NCI-H2196 (cell line): ENCODE data around the gene MASP2.
"Not testable (repeated sequence)": the region's sequence is repeated elsewhere in the genome, so short reads cannot be mapped to it uniquely, and the experiment has no call there.

ENCODE experiments used
- DNase-seq: peaks from one replicate; lab custom pipeline; 2025; ENCODE audit not compliant: unreplicated experiment; lab: John Stamatoyannopoulos, UW

The MASP2 gene

DNA sequence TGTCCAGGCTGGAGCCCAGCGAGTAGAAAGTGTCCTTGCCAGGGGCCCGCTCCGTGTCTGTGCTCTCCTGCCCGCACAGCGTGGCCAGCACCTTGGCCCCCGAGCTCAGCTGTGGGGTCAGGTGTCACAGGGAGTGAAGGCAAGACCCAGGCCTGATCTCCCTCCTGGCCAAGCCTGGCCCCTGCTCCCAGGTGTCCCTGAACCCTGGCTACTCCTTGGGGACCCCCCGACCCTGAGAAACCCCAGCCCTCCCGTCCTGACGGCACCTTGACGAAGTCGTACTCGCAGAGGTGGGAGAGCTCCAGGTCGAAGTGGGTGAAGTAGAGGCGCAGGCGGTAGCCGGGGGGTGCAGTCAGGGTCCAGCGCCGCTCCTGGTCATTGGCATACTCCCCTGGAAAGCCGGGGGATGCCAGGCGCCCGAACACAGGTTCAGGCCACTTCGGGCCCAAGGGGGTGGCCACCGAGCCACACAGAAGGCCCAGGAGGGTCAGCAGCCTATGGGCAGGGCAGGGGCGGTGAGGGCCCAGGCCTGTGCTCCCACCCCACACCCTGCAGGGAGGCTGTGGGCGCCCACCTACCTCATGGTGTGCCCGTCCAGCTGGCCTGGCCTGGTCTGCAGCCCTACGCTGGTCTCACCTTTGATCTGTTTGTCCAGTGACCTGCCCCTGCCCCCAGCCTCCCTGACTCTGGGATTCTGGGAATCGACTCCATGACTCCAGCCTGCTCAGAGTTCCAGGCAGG is at the start of gene MASP2:
Gene MASP2 (minus strand): TSS at position 615 of the 741 bp plus-strand sequence. CDS start 32 bp downstream, at position 583.
- no peak for DNase-seq

DNA sequence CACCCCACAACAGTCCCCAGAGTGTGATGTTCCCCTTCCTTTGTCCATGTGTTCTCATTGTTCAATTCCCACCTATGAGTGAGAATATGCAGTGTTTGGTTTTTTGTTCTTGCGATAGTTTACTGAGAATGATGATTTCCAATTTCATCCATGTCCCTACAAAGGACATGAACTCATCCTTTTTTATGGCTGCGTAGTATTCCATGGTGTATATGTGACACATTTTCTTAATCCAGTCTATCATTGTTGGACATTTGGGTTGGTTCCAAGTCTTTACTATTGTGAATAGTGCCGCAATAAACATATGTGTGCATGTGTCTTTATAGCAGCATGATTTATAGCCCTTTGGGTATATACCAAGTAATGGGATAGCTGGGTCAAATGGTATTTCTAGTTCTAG is 36.7 kb upstream of the MASP2 start:
- DNase-seq: not testable (repeated sequence)

DNA sequence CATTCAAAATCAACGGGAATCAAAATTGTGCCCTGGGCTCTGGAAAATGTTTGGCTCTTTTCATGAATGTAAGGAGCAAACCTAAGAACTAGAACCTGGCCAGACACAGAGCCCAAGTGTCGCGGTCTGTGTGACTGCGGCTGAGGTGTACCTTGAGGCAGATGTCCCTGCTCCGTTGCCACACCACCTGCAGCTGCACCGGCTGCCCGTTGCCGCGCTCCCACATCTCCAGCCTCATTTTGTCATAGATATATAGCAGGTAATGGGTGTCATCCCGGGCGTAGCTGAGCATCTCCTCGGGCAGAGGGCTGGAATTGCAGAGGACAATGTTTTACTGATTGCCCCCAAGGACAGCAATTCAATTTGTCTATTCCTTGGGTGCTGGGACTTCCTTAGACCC is 33.9 kb upstream of the MASP2 start:
- no peak for DNase-seq

DNA sequence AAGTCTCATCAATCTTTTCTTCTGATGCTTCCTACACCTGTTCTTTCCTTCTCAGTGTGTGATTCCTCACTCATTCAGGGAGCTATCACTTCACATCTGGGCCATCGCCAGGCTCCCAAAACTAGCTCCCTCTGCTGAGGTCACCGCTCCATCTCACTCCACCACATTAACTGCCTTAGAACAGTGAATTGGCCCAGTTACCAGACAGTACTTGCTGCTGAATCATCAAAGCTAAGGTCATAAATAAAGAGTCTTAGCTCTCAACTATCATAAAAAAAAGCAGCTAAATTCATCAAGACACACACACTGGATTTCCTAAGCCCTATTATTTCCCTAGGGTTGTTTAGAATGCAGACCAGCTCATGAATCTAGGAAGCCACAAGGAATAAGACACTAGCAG is 31.6 kb upstream of the MASP2 start:
- DNase-seq: no peak

DNA sequence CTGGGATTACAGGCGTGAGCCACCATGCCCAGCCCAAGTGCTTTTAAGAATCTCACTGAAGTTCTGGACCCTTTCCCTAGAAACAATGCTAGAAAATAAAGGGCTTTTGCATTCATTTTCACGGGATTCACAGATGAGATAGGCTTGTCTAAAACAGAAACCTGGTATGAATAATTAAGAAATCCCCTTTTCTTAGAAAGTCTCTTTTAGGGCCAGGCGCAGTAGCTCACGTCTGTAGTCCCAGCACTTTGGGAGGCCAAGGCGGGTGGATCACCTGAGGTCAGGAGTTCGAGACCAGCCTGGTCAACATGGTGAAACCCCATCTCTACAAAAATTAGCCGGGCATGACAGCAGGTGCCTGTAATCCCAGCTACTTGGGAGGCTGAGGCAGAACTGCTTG is 26.4 kb upstream of the MASP2 start:
- not testable (repeated sequence) for DNase-seq

DNA sequence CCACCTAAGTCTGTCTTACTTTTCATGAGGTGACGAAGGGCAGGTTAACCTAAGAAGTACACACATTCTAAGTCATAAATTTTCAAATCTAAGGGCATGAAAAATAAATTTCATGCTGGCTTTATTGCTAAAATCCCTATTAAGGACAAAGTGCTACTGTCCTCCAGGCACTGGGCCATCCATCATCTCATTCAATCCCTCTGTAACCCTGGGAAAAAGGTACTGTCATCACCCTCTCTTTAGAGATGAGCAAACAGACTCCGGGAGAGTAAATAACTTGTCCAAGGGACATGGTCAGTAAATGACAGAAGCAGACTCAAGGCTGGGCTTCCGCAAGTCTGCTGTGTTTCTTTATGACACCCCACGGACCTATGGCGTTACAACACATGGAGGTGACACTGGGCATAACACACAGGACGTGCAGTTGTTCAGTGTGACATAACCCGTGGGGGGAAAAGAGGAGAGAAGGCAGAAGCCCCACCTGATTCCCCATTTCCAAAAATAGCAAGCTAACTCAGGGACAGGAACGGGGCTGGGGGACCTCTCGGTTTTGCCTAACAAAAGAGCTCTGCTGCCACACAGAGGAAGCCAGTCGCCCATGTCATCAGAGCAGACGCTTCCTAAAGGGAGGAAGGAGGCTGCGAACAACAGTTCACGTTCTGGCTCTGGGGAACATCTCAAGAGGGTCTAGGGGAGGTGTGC is 25.3 kb upstream of the MASP2 start:
- peak; percentile 23 for DNase-seq

DNA sequence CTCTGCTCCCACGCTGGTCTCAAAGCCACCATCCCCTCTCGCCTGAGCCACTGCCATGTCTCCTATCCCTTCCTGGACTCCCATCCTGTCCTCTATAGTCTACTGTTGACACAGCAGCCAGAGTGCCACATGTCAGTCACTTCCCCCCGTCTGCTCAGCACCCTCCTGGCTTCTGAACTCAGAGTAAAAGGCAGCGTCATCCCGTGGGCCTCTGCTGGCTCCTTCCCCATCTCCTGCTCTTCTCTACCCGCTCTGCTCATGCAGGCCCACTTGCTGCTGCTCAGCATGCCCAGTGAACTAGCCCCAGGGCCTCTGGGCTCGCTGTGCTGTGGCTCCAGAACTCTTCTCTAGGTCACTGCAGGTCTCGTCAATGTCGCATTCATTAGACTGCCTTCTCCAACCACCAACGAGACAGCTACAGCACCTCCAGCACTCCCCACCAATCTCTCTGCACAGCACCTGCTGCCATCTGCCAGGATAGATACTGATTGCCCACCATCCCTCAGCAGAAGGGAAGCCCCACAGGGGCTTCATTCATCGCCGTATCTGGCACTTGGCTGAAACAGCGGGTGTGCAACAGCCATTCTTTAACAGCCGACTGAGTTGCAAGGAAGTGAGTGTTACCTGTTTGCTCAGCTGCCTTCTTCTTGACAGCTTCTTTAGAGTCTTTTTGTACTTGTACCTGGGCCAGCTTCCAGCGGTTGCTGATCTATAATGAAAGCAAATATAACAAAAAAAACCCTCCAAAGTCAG is 24.6 kb upstream of the MASP2 start:
- peak; percentile 38 for DNase-seq

DNA sequence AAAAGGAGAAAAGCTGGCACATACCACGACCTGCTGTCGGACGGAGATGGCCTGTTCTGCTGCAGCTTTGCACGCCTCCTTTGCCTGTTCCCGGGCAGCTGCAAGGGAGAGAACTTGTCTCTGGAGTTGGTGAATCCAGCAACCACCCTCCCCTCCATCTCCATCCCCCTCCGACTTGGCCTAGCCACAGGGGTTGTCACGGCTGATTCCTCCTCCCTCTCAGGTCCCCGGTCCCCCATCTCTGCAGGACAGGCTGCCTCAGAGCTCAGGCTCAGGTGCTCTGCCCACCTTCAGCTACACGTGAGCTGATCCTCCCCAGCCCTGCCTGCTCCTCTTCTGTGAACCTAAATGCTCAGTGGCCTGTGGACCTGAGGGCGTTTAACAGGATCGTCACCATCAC is 23.8 kb upstream of the MASP2 start:
- DNase-seq: no peak

DNA sequence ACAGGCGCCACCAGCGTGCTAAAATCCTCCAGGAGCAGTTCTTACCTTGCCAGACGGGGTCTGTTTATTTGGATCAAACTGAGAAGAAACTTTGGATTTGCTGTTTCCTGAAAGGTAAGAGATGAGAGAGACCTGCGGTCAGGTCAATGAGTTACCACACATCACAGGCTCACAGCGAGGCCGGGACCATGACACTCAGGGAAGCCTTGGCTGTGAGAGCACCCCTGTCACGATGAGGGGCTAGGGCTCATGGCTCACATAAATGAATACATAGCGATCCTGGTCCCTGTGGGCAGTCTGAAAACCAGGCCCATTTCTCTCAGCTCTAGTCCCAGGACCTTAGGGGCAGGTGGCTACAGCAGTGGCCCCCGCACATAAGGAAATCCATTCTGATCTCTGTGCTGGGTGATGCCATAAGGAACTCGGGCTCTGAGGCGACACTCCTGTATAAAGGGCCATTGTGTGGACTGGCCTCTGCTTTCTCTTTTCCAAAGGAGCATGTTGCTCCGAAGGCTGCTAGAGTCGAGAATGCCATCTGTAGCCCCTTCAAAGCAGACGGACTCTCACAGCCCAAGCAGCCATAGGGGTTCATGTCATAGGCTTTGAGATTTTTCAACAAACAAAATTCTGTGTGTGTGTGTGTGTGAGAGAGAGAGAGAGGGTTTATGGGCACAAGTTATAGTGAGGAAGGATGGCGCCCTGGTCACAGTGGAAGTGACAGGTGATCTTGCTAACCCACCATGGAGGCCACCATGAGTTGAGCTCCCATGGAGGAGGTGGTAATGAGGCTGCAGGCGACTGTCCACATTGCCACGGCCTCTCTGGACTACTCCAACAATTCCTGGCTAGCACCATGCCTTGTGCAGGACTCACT is 21.8 kb upstream of the MASP2 start:
- no peak for DNase-seq

DNA sequence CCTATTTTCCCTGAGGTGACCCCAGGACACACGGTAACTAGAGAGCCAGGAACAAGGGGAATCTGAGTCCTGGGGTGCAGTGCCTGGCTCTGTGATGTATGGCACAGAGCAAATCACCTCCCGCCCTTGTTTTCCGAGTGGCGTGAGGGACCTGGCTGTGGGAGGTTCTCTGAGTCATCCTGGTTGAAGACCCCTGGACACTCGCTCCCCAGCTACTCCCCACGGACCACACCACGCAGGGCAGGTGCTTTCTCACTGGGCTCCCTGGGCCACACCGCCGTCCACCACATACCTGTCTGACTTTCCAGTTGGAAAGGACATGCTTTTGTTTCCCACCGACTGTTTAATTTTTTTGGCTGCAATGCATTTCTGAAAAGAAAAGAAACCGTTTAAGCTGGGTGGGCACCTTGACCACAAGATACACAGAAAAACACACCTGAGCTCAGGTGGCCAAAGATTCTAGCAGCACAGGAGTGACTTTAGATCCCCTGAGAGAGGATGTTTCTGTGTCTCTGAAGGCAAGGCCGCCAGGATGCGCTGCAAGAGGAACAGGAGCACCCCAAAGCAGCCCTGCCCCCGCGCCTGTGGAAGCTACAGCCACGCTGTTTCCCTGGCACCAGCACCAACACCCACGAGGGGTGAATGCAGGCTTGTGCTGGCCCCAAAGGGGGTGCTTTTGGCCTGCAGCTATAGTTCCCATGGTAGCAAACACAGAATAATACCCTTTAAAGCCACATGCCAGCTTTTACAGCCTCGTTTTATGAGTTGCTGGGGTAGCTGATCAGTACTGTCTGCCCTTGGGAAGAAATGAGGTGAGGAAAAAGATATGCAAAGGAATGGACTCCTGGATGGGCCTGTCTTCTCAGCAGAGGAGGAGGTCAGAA is 20.9 kb upstream of the MASP2 start:
- DNase-seq: no peak

DNA sequence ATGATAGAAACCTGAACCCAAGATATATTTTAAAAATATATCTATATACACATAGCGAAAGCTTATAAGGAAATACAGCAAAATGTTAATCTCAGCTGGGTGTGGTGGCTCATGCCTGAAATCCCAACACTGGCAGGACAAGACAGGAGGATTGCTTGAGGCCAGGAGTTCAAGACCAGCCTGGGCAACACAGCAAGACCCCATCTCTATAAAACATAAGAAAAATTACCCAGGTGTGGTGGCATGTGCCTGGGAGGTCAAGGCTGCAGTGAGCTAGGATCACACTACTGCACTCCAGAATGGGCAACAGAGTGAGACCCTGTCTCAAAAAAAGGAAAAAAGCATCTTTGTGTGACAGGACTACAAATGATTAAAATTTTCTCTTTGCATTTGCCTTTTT is 18.8 kb upstream of the MASP2 start:
- no peak for DNase-seq

DNA sequence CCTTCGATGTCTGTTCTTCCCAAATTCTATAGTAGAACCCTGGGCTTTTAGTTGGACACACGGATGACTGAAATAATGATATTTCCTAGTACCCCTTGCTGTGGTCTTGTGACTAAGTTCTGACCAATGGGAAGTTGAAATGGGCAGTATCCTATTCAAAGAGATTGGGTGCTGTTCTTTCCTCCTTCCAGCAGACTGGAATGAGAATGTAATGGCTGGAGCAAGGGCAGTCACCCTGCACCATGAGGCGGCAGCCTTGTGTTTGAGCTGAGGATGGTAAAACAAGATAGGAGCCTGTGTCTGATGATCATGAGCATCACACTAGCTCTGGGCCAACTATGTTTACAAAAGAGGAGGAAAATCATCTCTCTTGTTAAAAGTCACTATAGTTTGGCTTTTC is 17.9 kb upstream of the MASP2 start:
- no peak for DNase-seq

DNA sequence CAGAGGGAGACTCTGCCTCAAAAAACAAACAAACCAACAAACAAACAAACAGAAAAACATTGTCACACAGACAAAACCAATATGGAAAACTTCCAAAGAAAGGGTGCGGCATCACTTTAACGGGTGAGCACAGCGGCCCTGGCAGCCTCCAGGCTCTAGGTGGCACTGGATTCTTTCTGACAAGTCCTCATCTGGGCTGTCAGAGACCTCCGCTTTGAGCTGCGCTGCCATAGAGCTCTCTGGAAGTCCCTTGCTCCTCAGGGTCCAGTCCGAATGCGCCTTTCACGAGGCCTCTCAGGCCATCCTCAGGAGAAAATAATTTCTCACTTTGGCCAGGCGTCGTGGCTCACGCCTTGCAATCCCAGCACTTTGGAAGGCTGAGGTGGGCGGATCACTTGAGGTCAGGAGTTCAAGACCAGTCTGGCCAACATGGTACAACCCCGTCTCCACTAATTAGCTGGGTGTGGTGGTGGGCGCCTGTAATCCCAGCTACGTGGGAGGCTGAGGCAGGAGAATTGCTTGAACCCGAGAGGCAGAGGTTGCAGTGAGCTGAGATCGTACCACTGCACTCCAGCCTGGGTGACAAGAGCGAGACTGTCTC is 17.0 kb upstream of the MASP2 start:
- DNase-seq: not testable (repeated sequence)

DNA sequence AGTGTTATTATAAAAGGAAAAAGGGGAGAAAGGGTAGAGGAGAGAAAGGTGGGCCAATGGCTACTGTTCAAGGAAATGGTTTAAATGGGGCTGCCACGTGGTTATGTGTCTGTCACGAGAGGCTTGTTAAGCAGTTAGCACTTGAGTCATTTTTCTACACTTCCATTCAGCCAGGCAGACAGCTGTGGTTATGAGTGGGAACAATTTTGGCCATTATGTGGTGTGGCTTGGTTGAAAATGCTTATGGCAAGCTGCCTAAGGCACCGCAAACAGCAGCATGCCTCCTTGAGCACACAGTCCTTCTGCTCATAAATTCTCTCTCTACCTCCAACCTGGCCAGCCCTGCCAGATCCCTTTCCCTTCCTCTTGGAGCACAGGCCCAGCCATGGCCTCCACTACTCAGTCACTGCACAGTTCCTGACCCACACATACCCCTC is 15.9 kb upstream of the MASP2 start:
- DNase-seq: peak; percentile 53

DNA sequence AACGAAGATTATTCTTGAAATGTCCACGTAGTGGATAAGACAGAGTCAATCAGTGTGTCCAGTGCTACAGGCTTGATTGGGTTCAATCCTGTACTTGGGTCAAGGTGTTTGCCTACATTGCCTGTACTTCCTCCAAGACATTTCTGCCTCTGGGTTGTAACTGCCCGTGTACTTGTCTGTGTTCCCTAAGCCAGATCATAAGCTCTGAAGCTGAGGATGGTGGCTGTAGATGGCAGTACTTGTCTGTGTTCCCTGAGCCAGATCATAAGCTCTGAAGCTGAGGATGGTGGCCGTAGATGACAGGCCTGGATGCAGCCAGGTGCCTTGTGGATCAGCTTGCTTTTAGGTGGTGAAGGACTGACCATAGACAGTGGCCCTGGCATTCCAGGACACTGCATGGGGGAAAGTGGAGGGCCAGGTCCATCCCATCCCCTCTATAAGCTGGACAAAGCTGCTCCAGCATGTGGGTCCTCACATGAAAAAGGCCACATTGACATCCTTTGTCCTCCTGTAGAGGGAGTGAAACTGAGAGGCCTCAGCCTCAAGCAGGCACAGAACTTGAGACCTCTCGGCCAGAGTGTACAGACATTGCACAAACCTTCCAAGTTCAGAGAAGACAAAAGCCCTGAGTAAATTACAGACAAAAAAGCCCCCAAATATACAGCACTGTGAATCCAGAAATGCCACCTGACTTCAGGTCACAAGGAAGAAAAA is 14.8 kb upstream of the MASP2 start:
- DNase-seq: no peak

DNA sequence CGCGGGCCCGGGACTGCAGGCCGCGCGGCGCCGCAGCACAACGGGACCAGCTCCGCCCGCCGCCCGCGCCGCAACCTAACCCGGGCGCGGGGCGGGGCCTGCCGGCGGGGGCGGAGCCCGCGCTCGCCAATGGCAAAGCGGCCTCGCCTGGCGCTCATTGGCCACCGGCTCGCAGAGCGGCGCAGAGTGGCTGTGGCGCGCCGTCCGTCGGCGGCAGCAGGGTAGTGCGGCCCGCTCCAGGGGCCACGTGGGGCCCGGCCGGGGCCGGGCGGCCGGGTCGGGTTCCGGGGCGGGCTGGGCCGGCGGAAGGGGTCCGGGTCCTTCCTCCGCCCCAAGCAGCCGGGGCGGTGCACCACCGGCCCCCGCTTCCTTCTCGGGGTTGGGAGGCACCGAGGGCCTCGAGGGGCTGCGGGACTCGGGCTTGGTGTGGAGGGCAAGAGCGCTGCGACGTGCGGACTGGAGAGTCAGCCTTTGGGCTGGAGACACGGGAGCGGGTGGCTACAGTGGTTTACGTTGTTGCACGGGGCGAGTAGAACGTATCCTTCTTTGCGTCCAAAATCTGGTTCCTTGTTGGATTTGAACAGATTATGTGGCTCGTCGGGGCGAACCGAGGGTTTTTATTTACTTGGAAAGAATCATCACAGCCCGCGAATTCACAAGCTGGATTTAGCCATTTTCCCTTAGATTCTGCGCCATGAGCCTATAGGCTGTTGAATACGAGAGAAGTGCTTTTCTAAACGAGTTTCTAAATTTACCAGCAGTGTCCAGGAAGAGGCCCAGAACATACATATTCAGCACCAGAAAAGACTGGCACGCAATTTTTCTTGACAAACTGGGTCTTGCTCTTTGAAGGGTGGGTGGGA is 13.2 kb upstream of the MASP2 start, which contains the start of gene SRM:
Gene SRM (minus strand): TSS at position 51 of the 863 bp plus-strand sequence. CDS start 75 bp downstream, outside the sequence.
- DNase-seq: peak; percentile 95

DNA sequence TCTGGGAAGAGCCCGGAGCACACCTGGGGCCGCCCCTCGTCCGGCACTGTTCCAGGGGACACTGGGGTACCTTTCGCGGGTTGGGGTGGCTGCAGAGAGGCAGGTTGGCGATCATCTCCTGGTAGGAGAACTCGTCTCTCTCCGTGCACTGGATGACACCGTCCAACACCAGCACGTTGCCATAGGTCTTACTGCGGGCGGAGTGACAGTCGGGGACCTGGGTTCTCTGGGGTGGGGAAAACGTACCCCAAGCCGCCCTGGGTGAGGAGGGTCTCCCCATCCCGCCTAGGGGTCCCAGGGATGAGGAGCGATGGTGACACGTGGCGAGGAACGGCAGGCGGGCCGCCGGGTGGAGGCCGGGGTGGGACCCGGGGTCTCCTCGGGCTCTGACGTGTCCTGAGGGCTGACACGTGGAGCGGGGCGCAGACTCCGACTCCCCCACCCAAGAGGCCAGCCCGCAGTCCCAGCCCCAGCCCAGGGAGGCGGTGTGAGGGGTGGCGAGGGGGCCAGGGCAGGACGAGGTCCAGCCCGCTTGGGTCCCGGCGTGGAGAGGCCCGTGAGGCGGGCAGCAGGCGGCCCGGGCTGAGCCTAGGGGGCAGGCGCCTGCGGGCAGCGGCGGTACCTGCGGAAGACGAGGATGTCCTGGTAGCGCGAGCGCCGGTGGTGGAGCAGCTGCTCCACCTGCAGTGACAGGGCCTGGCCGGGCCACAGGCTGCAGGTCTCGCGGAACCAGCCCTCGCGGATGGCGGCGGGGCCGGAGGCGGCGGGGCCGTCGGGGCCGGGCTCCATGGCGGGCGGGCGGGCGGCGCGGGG is 12.3 kb upstream of the MASP2 start:
- DNase-seq: no peak
